GM15510 (cell line): ENCODE results near the gene GARS1.

Source experiments
- POLR2A ChIP-seq: IDR thresholded peaks from 3 replicates; pipeline ENCODE4 v1.6.1; 2011; ENCODE audit warnings: borderline replicate concordance; ENCODE audit not compliant: insufficient read length; ENCODE audit errors: extremely low read depth

GARS1 gene

GRCh38 chr7:30562909-30563308 is 31.8 kb upstream of the GARS1 start:
- no peak for TF ChIP-seq POLR2A

GRCh38 chr7:30563326-30563942 is 31.2 kb upstream of the GARS1 start:
- TF ChIP-seq POLR2A = no peak

DNA sequence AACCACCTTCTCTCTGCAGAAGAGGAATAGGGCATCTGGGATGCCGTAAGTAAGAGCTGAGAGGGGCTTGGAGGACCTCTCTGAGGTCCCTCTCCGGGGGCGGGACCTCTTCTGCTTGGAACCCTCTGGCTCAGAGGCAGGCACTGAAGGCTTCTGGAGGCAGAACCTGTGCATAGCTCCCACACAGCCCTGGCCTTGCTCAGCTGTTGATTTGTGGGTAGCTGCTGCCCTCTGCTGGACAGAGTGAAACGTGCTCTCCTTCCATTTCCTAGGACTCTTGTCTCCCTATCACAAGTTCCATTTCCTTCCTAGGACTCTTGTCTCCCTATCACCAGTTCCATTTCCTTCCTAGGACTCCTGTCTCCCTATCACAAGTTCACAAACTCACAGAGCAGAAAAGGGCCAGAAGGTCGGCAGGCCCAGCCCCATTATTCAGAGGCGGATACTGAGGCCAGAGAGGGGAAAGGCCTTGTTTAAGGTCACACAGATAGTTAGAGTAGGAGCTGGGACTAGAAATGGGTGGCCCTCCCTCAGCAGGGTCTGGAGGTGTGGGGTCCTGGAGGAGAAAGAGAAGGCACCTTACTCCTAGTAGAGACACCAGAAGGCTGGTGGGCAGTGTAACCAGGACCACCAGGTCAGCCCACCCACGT is 30.3 kb upstream of the GARS1 start:
- TF ChIP-seq POLR2A = no peak

DNA sequence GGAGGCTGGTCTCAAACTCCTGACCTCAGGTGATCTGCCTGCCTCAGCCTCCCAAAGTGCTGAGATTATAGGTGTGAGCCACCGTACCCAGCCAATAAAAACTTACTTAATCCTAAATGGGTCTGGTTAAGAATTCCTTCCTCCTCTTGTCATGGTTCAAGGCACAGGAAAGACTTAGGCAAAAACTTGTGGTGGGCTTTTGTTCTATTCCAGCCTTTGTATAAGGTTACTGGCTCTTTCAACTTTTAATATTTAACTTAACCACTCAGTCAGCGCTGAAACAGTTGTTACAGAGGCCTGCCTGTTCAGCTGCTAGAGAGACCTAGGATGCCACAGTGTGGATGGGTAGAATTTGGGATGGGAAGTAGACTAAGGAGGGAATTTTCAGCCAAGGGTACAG is 28.1 kb upstream of the GARS1 start:
- no peak for TF ChIP-seq POLR2A

GRCh38 chr7:30567081-30567480 is 27.6 kb upstream of the GARS1 start:
- no peak for TF ChIP-seq POLR2A

DNA sequence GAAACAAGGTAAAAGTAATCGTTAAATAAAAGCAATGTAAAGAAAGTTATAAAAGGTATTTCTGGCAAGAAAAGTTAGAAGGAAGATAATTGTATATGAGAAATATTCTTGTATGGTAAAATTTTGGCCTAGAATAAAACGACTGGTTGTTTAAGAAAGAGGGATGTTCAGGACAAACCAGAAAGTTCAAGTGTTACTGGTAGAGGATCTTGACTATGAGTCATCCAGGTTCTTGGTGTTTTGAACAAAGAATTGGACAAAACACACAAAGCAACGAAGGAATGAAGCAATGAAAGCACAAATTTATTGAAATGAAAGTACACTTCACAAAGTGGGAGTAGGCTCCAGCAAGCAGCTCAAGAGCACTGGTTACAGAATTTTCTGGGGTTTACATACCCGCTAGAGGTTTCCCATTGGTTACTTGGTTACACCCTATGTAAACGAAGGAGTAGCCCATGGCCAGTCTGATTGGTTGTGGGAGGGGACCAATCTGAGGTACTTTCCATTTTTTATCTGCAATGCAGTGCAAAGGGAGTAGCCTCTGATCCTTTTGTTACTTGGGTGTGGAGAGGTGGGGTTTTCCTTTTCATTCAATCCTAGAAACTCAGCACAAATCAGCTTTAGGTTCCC is 22.4 kb upstream of the GARS1 start:
- no peak for TF ChIP-seq POLR2A

DNA sequence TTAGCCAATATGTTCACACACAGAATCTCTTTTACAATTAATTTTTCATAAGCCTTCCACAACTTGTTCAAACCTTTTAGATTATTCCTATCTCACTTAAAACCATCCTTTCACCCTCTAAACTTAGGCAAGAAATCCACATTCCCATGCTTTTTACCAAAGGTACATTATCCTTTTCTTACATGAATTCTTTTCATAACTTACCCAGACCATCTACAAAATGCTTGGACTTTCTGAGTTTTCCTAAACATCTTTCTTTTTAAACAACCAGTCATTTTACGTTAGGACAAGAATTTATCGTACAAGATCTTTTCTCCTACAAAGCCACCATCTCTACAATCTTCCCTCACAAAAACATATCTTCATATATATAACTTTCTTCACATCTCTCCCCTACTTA is 18.8 kb upstream of the GARS1 start:
- TF ChIP-seq POLR2A = no peak

DNA sequence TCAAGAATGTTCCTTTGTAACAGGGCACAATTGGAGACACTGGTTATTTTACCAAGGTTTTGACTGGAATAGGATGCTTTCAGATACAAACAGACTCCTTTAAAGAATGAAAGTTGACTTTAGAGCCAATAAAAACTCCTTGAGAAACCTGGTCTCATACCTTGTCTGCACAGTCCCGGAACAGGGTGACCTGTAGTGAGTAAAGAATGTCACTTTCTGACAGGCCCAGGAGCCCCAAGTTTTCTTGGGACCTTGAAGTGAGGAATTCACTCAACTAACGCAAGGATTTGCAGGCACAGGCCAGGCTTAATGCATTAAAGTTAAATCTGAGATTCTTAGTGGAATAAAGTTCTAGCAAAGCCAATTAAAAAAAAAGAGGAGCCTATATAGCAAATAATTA is 11.5 kb upstream of the GARS1 start:
- TF ChIP-seq POLR2A = no peak

DNA sequence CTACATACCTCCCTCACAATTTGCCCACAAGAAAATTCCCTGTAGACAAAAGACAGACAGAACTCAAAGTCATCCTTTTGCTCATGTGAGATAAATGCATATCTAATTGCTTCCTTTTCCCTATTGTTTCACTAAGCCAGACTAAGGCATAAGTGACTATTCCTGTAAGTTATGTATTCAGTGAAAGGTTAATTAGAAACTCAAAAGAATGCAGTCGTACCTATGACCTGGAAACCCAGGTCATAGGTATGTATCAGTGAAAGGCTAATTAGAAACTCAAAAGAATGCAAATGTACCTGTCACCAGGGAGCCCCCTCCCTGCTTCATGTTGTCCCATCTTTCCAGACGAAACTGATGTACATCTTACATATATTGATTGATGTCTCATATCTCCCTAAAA is 10.3 kb upstream of the GARS1 start:
- TF ChIP-seq POLR2A = no peak

- no peak for TF ChIP-seq POLR2A
These were observed 9.7 kb upstream of the GARS1 start for GRCh38 chr7:30584965-30585364.

GRCh38 chr7:30585675-30586074 is 9.0 kb upstream of the GARS1 start:
- TF ChIP-seq POLR2A = no peak

DNA sequence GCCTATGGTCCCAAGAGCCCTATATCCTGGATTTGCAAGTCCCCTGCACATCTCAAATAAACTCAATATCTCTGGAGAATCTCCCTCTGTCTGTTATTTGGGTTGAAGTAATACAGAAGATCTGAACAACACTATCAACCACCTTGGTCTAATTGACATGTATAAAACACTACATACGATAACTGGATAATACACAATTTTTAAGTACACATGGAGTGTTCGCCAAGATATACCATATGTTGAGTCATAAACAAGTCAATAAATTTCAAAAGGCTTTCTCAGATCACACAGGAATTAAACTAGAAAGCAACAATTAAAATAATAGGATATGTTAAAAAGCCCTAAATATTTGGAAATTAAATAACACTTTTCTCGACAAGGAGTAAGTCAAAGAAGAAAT is 5.6 kb upstream of the GARS1 start:
- no peak for TF ChIP-seq POLR2A

DNA sequence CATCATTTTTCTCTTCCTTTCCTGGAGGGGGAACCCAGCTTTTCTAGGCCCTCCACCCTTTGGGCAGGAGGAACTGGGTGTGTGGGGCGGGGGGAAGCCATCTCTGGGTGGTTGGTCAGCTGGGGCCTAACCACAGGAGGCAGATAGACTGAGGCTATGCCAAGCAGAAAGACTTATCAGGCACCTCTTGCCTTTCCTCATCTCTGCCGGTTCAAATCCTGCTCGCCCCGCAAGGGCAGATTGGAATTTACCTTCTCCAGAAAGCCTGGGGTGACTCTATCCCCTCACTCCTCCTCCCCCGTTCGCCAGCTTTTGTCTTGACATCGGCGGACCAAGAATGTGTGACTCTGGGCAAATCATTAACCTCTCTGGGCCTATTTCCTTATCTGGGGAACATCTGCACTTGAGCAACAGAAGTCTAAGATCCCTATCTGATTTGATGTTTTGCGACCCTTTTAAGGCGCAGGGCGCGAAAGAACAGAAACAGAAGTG is 584 bp upstream of the GARS1 start:
- TF ChIP-seq POLR2A = no peak

GRCh38 chr7:30595436-30596013 is 847 bp downstream of the GARS1 start:
- no peak for TF ChIP-seq POLR2A

DNA sequence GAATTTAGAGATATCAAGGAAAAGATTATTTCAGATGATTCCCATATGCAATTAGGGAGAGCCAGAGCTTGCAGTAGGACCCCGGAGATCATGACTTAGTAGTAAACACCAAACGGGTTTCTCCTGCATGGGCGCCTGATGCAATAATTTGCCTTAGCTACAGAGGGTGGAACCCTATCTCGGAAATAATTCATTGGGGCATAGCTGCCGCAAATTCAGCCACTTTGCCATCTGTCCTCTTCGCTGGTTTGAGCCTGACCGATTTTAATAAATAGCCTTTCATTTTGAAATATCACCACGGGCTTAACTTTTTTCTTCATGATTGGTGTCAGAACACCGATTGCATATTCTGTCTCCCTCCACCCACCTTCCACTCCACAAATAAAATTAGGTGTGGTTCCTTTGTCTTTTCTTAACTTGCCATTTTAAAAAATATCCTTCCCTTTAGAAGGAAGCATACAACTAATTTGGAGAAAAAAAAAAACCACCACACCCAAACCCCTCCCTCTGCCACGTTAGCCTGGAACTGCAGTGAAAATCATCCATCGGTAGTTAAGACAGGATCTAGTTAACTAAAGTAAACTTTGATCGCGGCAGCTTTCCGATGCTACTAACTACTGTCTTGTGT is 1.4 kb downstream of the GARS1 start:
- TF ChIP-seq POLR2A = no peak
